HG03432 (cell line): ENCODE measurements around the gene ENDOV.

ENCODE experiments used
- ATAC-seq: cut with Tn5 transposase; IDR thresholded peaks from one replicate; pipeline ENCODE4 v1.9.1; 2021; ENCODE audit warnings: mild to moderate bottlenecking, moderate library complexity; ENCODE audit not compliant: unreplicated experiment

The ENDOV gene

GRCh38 chr17:80447790-80448189, 32.8 kb downstream of the ENDOV start:
- no peak for ATAC-seq

GRCh38 chr17:80449194-80449929, 34.4 kb downstream of the ENDOV start:
- no peak for ATAC-seq

- no peak for ATAC-seq
Observed at GRCh38 chr17:80449930-80450576, 35.1 kb downstream of the ENDOV start.

- ATAC-seq, result no peak
Observed at GRCh38 chr17:80451104-80451775, 36.3 kb downstream of the ENDOV start.

- no peak for ATAC-seq
Observed at GRCh38 chr17:80452173-80452915, 37.4 kb downstream of the ENDOV start.

GRCh38 chr17:80453126-80453997, 38.4 kb downstream of the ENDOV start:
- no peak for ATAC-seq

- no peak for ATAC-seq
Observed at GRCh38 chr17:80453998-80454556, 39.1 kb downstream of the ENDOV start.

- ATAC-seq, result peak; percentile 88
Observed at GRCh38 chr17:80454557-80455335, 39.8 kb downstream of the ENDOV start.

GRCh38 chr17:80455336-80455710, 40.4 kb downstream of the ENDOV start:
- peak; percentile 28 for ATAC-seq

- no peak for ATAC-seq
Observed at GRCh38 chr17:80455784-80456183, 40.8 kb downstream of the ENDOV start.

- ATAC-seq, result no peak
Observed at GRCh38 chr17:80456465-80457235, 41.7 kb downstream of the ENDOV start.

GRCh38 chr17:80457236-80457856, 42.4 kb downstream of the ENDOV start:
- no peak for ATAC-seq

GRCh38 chr17:80458016-80458415, 43.0 kb downstream of the ENDOV start:
- no peak for ATAC-seq

GRCh38 chr17:80459234-80459633, 44.3 kb downstream of the ENDOV start:
- no peak for ATAC-seq

GRCh38 chr17:80460429-80460834, 45.5 kb downstream of the ENDOV start:
- no peak for ATAC-seq

GRCh38 chr17:80461528-80462160, 46.7 kb downstream of the ENDOV start:
- ATAC-seq, result no peak

- ATAC-seq, result no peak
Observed at GRCh38 chr17:80463784-80464400, 48.9 kb downstream of the ENDOV start.
